IPS-11a (cell line): ENCODE data around the gene PTRH2.

Experiments
- H3K4me3 ChIP-seq: one replicate; pipeline ENCODE4 v1.5.1; 2013; ENCODE audit warnings: low read depth, low read length, control low read depth

PTRH2 gene

GRCh38 chr17:59722623-59723022, 15.4 kb upstream of the PTRH2 start:
- H3K4me3 ChIP-seq: no peak overlapping the region

- no peak overlapping the region for H3K4me3 ChIP-seq
Observed at GRCh38 chr17:59719526-59719925, 12.3 kb upstream of the PTRH2 start.

- H3K4me3 ChIP-seq: no peak overlapping the region
Observed at GRCh38 chr17:59716427-59716826, 9.2 kb upstream of the PTRH2 start.

DNA sequence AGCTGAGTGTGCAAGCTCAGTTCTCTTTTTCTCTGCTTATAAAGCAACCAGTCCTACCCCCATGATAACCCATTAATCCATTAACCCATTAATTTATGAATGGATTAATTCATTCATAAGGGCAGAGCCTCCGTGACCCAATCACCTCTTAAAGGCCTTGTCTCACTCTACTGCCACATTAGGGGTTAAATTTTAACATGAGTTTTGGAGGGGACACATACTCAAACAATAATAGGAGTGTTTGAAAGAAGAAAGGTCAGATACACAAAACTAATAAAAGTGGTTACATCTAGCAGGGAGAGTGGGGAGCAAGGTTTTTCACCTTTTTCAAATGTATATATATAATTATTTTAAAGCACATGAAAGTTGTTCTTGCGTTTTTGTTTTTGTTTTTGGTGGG, 7.0 kb upstream of the PTRH2 start:
- no peak overlapping the region for H3K4me3 ChIP-seq

- H3K4me3 ChIP-seq: no peak overlapping the region
Observed at GRCh38 chr17:59712862-59713261, 5.6 kb upstream of the PTRH2 start.

DNA sequence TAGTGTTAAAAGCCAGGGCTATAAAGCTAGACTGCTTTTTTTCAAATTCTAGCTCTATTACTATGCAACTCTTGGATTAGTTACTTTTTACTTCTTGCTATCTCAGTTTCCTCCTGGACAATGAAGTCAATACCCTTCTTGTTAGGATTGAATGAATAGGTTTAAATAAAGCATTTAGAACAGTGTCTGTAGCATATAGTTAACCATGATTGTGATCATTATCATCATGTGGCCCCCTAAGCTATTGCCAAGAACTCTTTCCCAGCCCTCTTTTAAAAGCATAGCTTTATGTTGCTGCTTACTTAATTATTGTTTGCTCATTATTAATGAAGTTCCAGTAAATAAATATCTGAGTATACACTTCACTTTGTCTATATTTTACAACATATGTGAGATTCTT, 4.7 kb upstream of the PTRH2 start:
- no peak overlapping the region for H3K4me3 ChIP-seq

DNA sequence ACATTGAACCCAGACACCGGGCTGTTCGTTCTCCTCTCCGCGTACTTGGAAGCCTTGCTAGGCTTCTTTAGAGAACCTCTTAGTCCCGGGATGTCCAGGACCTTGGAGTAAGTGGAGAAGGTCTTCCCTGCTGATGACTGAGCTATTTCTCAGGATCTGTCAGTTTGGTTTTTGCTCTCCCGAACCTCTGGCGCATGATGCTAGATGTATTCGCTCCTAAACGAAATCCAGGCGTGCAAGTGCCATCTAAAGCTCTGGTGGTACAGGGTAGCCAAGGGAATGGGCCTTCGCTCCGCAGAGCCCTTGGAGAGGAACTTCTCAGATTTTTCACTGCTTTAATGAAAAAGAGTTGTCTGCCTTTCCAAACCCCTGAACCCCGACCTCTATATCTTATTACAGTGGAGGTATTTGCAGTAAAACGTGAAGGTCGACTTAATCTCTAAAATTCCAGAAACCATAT, 771 bp upstream of the PTRH2 start:
- H3K4me3 ChIP-seq: peak overlapping the region; percentile 83

- no peak overlapping the region for H3K4me3 ChIP-seq
Observed at GRCh38 chr17:59702304-59702703, 4.9 kb downstream of the PTRH2 start.

- no peak overlapping the region for H3K4me3 ChIP-seq
Observed at GRCh38 chr17:59699786-59700185, 7.4 kb downstream of the PTRH2 start.

DNA sequence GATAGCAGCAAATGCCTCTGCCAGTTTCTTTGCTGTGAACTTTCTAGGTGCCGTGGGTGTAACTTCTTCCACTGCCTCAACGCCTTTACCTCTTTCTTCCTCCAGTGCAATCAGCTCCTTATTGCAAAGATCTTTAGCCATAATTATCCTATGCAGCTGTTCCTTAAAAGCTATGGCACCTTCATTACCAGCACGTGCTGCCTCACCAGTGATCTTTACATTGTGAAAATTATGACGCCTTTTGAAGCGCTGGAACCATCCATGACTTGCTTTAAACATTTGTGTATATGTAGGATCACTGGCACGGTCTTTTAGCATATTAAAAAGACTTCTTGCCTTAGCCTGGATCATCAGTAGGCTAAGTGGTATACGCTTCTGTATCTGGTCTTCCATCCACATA, 8.0 kb downstream of the PTRH2 start:
- no peak overlapping the region for H3K4me3 ChIP-seq

DNA sequence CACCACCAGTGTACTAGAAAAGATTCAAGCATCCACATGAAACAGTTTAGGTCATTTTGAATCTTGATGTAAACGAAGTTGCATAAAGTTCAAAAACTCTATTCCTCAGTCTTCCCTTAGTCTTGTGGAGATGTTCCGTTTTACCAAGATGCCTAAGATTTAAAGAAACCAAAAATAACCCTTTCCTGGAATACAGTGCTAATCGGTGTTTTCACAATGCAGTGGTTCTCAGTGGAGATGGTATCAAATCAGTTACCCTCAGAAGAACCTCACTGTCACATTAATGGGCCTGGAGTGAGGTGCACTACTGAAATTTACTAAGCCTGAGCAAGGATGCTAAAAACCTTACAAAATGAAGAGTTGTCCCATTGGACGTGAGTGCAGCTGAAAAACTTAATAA, 9.1 kb downstream of the PTRH2 start:
- no peak overlapping the region for H3K4me3 ChIP-seq

DNA sequence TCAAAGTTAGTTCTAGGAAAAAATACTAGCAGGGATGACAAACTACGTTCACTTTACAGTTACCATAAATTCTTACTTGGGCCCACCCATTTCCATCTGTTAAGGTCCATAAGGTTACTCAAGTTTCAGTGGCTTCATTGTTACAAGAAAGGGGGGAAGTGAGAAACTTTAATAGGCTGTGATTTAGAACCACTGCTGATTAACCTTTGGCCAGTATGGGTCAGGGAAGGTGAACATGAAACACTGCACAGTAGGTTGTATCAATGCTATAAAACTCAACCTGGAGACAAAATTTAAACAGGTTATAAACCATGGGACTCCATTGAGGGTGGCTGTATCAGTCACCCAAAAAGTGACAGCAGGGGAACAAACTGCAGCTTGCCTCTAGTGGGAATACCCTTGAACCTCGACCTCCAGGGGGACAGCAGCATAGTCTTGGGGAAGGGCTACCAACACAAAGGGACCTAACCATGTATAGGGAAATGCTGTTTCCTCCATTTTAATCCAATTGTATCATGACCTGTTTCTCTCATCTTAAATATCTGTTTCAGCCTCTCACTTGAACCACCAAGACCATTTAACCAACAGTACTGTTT, 10.4 kb downstream of the PTRH2 start:
- no peak overlapping the region for H3K4me3 ChIP-seq

- no peak overlapping the region for H3K4me3 ChIP-seq
Observed at GRCh38 chr17:59695945-59696681, 11.1 kb downstream of the PTRH2 start.

DNA sequence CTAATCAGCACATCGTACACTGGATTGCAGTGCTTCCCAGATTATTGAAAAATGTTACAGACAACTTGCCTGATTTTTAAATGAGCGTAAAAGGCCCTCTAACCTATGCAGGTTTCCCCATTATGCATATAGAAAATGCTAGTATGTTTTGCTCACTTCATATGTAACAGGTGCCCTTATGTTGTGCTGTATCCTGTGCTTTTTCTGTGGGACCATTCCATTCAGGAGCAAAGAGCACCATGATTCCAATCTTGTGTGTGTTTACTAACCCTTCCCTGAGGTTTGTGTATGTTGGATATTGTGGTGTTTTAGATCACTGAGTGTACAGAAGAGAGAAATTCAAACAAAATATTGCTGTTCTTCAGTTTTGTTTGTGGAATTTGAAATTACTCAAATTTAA, 12.9 kb downstream of the PTRH2 start:
- no peak overlapping the region for H3K4me3 ChIP-seq

DNA sequence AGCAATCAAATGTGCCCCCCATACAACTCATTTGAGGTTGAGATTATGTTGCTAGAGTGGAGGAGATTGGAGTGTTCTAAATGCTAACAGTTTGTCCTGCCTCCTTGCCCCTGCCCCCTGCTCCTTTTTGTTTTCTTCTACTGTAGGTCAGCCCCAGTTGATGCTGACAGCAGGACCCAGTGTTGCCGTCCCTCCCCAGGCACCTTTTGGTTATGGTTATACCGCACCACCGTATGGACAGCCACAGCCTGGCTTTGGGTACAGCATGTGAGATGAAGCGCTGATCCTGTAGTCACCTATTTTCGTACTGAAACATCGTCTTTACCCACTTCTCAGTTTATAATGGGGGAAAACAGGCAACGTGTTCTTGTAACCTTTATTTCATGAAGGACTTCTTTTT, 13.6 kb downstream of the PTRH2 start:
- no peak overlapping the region for H3K4me3 ChIP-seq

- no peak overlapping the region for H3K4me3 ChIP-seq
Observed at GRCh38 chr17:59688496-59688895, 18.7 kb downstream of the PTRH2 start.

GRCh38 chr17:59688008-59688407, 19.2 kb downstream of the PTRH2 start:
- no peak overlapping the region for H3K4me3 ChIP-seq

GRCh38 chr17:59684967-59685366, 22.3 kb downstream of the PTRH2 start:
- no peak overlapping the region for H3K4me3 ChIP-seq

- H3K4me3 ChIP-seq: no peak overlapping the region
Observed at GRCh38 chr17:59683283-59683682, 23.9 kb downstream of the PTRH2 start.

DNA sequence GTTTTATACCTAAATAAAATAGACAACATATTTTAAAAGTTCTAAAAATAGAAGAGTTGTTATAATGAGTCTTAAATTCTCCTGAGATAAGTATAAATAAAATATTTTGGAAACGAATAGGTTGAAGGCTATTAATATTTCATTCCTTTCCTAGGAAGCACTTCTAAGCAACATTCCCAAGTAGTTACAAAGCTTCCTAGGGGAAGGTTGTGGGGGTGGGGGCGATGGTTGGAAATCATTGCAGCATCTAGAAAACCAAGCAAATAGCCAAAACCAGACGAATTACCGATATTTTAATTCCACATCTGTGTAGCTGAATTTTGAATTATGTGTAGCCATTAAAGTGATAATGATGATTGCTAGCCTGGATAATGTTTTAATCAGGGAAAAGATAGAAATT, 26.9 kb downstream of the PTRH2 start:
- H3K4me3 ChIP-seq: no peak overlapping the region

GRCh38 chr17:59678918-59679317, 28.3 kb downstream of the PTRH2 start:
- H3K4me3 ChIP-seq: no peak overlapping the region

DNA sequence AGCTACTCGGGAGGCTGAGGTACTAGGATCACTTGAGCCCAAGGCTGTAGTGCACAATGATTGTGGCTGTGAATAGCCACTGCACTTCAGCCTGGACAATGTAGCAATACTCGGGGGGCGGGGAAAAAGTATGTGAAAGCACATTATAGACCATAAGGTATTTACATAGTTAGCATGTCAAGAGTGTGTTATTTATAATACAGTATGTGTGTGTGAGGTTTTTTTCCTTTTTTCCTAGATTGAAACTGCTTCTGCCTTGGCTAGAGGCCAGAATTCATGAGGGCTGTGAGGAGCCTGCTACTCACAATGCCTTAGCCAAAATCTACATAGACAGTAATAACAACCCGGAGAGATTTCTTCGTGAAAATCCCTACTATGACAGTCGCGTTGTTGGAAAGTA, 30.5 kb downstream of the PTRH2 start:
- no peak overlapping the region for H3K4me3 ChIP-seq

GRCh38 chr17:59675231-59675630, 32.0 kb downstream of the PTRH2 start:
- H3K4me3 ChIP-seq: no peak overlapping the region
